ENCODE results near the gene RRBP1. TPM values are rescaled to one million over a fixed set of nuclear protein-coding genes. Genes with fewer than 3 reads are reported as not detected.
A peak's percentile ranks its signal among the peaks of the same experiment; 100 is the strongest.

RRBP1 gene
- total RNA-seq, 1 experiment from 2014 or later: 93.6 TPM

- DNase-seq (ENCODE audit: low spot score): no peak
Observed at GRCh38 chr20:17611290-17611539, 70.8 kb downstream of the RRBP1 start.

- DNase-seq (ENCODE audit: low spot score): no peak
Observed at GRCh38 chr20:17610566-17611289, 71.3 kb downstream of the RRBP1 start.

- no peak for DNase-seq (ENCODE audit: low spot score)
Observed at GRCh38 chr20:17609811-17610377, 72.1 kb downstream of the RRBP1 start.

- DNase-seq (ENCODE audit: low spot score): no peak
Observed at GRCh38 chr20:17608701-17609497, 73.1 kb downstream of the RRBP1 start.

- no peak for DNase-seq (ENCODE audit: low spot score)
Observed at GRCh38 chr20:17606001-17606400, 76.0 kb downstream of the RRBP1 start.

- DNase-seq (ENCODE audit: low spot score): no peak
Observed at GRCh38 chr20:17605131-17605660, 76.8 kb downstream of the RRBP1 start.

GRCh38 chr20:17602493-17602892, 79.5 kb downstream of the RRBP1 start:
- DNase-seq (ENCODE audit: low spot score): no peak

GRCh38 chr20:17601957-17602356, 80.1 kb downstream of the RRBP1 start:
- DNase-seq (ENCODE audit: low spot score): no peak

GRCh38 chr20:17598013-17598550, 84.0 kb downstream of the RRBP1 start:
- no peak for DNase-seq (ENCODE audit: low spot score)

GRCh38 chr20:17595856-17596255, 86.2 kb downstream of the RRBP1 start:
- DNase-seq (ENCODE audit: low spot score): no peak

GRCh38 chr20:17594443-17594842, 87.6 kb downstream of the RRBP1 start:
- DNase-seq (ENCODE audit: low spot score): peak; percentile 75

- no peak for DNase-seq (ENCODE audit: low spot score)
Observed at GRCh38 chr20:17593902-17594301, 88.1 kb downstream of the RRBP1 start.

- DNase-seq (ENCODE audit: low spot score): no peak
Observed at GRCh38 chr20:17590245-17590644, 91.8 kb downstream of the RRBP1 start.

- no peak for DNase-seq (ENCODE audit: low spot score)
Observed at GRCh38 chr20:17589161-17589834, 92.7 kb downstream of the RRBP1 start.

- DNase-seq (ENCODE audit: low spot score): no peak
Observed at GRCh38 chr20:17587824-17588223, 94.2 kb downstream of the RRBP1 start.

- DNase-seq (ENCODE audit: low spot score): no peak
Observed at GRCh38 chr20:17587148-17587547, 94.9 kb downstream of the RRBP1 start.

- DNase-seq (ENCODE audit: low spot score): no peak
Observed at GRCh38 chr20:17586250-17586649, 95.8 kb downstream of the RRBP1 start.

- no peak for DNase-seq (ENCODE audit: low spot score)
Observed at GRCh38 chr20:17584689-17585088, 97.4 kb downstream of the RRBP1 start.

- DNase-seq (ENCODE audit: low spot score): no peak
Observed at GRCh38 chr20:17583126-17583525, 98.9 kb downstream of the RRBP1 start.

- DNase-seq (ENCODE audit: low spot score): no peak
Observed at GRCh38 chr20:17580895-17581294, 101.1 kb downstream of the RRBP1 start.

- DNase-seq (ENCODE audit: low spot score): no peak
Observed at GRCh38 chr20:17579369-17580039, 102.5 kb downstream of the RRBP1 start.

All from HT-29 (cell line).